A549 treated with ZK216348 at 1 μM for 4 hours (cell line): ENCODE results near the gene GDF10. TPM values are rescaled to one million over a fixed set of nuclear protein-coding genes. Genes with fewer than 3 reads are reported as not detected.

Experiments used
- total RNA-seq: library from RNA; stranded (reverse); fragments of 200-300 nt; extraction: Qiagen RNA extraction; gene quantifications from 5 replicates; pipeline ENCODE4 v1.2.3, GENCODE V29; 2022; ENCODE audit warnings: low read depth

Gene GDF10
- total RNA-seq, result 0.05 to 0.19 TPM (median 0.11 TPM) in 4 of 5 replicates, not detected in the other

GRCh38 chr10:47299611-47300428 is at the start of gene GDF10:
GDF10 (plus strand) TSS chr10:47300197; CDS start chr10:47300652, 455 bp downstream.

GRCh38 chr10:47322300-47323061 is 22.5 kb downstream of the GDF10 start, which contains the start of gene GDF2:
GDF2 (plus strand) TSS chr10:47322454; CDS start chr10:47322669, 215 bp downstream.

GRCh38 chr10:47348138-47348651 is 48.2 kb downstream of the GDF10 start, which contains the start of gene RBP3:
RBP3 (plus strand) TSS chr10:47348363; CDS start chr10:47348485, 122 bp downstream.

Other genes starting within 250 kb of the GDF10 start
- not detected in 5 replicates for gene GDF2, start 22.3 kb downstream of the GDF10 start, total RNA-seq
- not detected in 5 replicates for gene RBP3, start 48.2 kb downstream of the GDF10 start, total RNA-seq
- gene ZNF488, start 84.1 kb downstream of the GDF10 start, total RNA-seq, result 10.8 to 15.7 TPM (median 13.8 TPM) in 5 replicates
- 29.5 to 41.7 TPM (median 34.3 TPM) in 5 replicates for gene ANXA8, start 183.9 kb downstream of the GDF10 start, total RNA-seq
- gene FAM25G, start 191.5 kb downstream of the GDF10 start, total RNA-seq, result 3.8 TPM in 1 of 5 replicates, not detected in the others
- gene AGAP9, start 223.4 kb downstream of the GDF10 start, total RNA-seq, result 8.5 to 11.5 TPM (median 11.0 TPM) in 5 replicates